ENCODE measurements around the gene GALNTL6.

The GALNTL6 gene

DNA sequence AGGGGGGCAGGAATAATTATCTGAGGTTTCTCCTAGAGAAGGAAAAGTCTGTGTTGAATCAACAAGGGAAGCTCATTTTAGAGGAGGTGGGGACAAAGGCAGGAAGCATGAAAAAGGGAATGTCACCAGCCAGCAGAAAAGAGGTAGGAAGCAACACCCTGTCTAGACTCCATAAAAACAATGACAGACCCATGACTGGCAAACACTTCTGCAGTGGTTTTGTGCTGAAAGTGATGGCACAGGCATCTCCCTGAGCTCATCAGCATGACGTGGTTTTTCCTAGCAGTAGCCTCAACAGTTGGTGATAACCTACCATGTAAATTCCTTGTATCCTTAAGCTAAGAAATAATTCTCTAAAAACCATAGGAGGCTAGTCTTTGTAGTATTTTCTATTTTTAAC, 1244.7 kb downstream of the GALNTL6 start:
- H3K4me2 ChIP-seq (ENCODE audit: low read length, poor library complexity, severe bottlenecking), result no peak overlapping the region
- peak overlapping the region in 1 of 2 experiments; percentile 39 for H3K4me3 ChIP-seq (ENCODE audit: insufficient read depth in 1 of 2, low read depth in 1 of 2, low read length in 2 of 2)
- H3K36me3 ChIP-seq (ENCODE audit: control insufficient read depth in 1 of 2, insufficient read depth in 2 of 2, low read depth in 1 of 2, low read length in 2 of 2), result no peaks in the 10 kb centered on the region
- H2BK120ac ChIP-seq (ENCODE audit: low read depth, low read length), result no peak overlapping the region
- H2BK12ac ChIP-seq (ENCODE audit: low read length in 2 of 2), result no peak overlapping the region
- H3K4ac ChIP-seq (ENCODE audit: low read depth in 1 of 2, low read length in 2 of 2), result peak overlapping the region in 1 of 2 experiments; percentile 28
- no peaks in the 10 kb centered on the region for H3K9me3 ChIP-seq (ENCODE audit: control insufficient read depth, low read length)
- peak overlapping the region; percentile 74 for H3K9ac ChIP-seq (ENCODE audit: low read length)
- no peak overlapping the region for H3K18ac ChIP-seq (ENCODE audit: low read depth in 1 of 2, low read length in 2 of 2)
- peak; percentile 28 for DNase-seq
- H2AFZ ChIP-seq (ENCODE audit: low read depth, low read length), result peak overlapping the region; percentile 63
- H4K8ac ChIP-seq (ENCODE audit: low read length), result no peak overlapping the region
- no peak overlapping the region for H2BK15ac ChIP-seq (ENCODE audit: low read depth, poor library complexity, severe bottlenecking)
- peak overlapping the region in 1 of 2 experiments; percentile 71 for H3K14ac ChIP-seq (ENCODE audit: low read length in 2 of 2)
- H3K27ac ChIP-seq (ENCODE audit: low read length, poor library complexity, severe bottlenecking), result no peak overlapping the region
- peak overlapping the region in 1 of 2 experiments; percentile 80 for H3K23ac ChIP-seq (ENCODE audit: low read length in 2 of 2)
- H2AK5ac ChIP-seq (ENCODE audit: low read length, severe bottlenecking), result no peak overlapping the region
- no peak overlapping the region for H2BK5ac ChIP-seq (ENCODE audit: low read depth, low read length, poor library complexity, severe bottlenecking)
- no peaks in the 10 kb centered on the region for H3K27me3 ChIP-seq (ENCODE audit: control insufficient read depth in 1 of 2, insufficient read depth in 1 of 2, low read length in 2 of 2)
- H4K91ac ChIP-seq (ENCODE audit: low read length), result no peak overlapping the region
- H3K4me1 ChIP-seq (ENCODE audit: control insufficient read depth, insufficient read depth, low read depth, low read length), result peaks cover 1% of the 10 kb centered on the region
- WGBS, result 100% methylated on average over 1 of the region's 1 CpG
- H3K79me1 ChIP-seq (replicated peaks; ENCODE audit: low read length, poor library complexity, severe bottlenecking), result no peaks in the 10 kb centered on the region

- Histone ChIP-seq H3K9ac (ENCODE audit: low read length) (no peak overlapping the region), H3K4me1 (ENCODE audit: control insufficient read depth, insufficient read depth, low read depth, low read length) (peaks cover 1% of the 10 kb centered on the region), H3K23ac (ENCODE audit: low read length in 2 of 2) (no peak overlapping the region)
These were observed 1248.0 kb downstream of the GALNTL6 start for GRCh38 chr4:173061160-173061559.

DNA sequence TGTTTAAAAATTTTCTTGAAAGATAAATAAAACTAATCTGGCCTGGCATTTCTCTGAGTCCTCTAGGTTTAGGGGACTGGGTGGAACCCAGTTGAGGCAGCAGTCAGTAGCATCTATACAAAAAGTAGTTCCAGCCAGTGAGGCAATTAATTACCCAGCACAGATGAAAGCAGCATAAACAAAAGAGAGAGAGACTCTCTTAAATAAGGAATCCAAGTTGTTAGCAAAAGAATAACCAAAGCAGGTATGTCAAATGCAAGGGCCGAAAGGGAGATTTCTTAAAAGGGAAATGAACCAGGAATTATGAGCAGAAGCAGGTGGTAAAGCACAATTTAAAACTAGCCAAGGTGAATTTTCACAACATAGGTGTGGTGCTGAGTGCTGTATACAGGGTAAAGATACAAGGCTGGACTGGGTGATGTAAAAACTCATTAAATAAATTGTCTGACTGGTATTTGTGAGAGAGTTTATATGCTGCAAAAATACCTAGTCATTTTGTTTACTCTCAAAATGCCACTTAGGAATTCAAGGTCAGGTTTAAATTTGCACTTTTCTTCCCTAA, 1260.8 kb downstream of the GALNTL6 start:
- Histone ChIP-seq H2AK5ac (ENCODE audit: low read length, severe bottlenecking) (peak overlapping the region; percentile 55), H3K4me2 (ENCODE audit: low read length, poor library complexity, severe bottlenecking) (no peak overlapping the region), H4K8ac (ENCODE audit: low read length) (no peak overlapping the region), H3K4me1 (ENCODE audit: control insufficient read depth, insufficient read depth, low read depth, low read length) (no peaks in the 10 kb centered on the region), H3K4ac (ENCODE audit: low read depth in 1 of 2, low read length in 2 of 2) (no peak overlapping the region), H2BK120ac (ENCODE audit: low read depth, low read length) (no peak overlapping the region), H3K27ac (ENCODE audit: low read length, poor library complexity, severe bottlenecking) (peak overlapping the region; percentile 95), H2BK5ac (ENCODE audit: low read depth, low read length, poor library complexity, severe bottlenecking) (peak overlapping the region; percentile 83), H3K27me3 (ENCODE audit: control insufficient read depth in 1 of 2, insufficient read depth in 1 of 2, low read length in 2 of 2) (no peaks in the 10 kb centered on the region), H3K4me3 (ENCODE audit: insufficient read depth in 1 of 2, low read depth in 1 of 2, low read length in 2 of 2) (no peak overlapping the region), H2BK15ac (ENCODE audit: low read depth, poor library complexity, severe bottlenecking) (no peak overlapping the region), H2BK12ac (ENCODE audit: low read length in 2 of 2) (no peak overlapping the region), H3K14ac (ENCODE audit: low read length in 2 of 2) (no peak overlapping the region), H3K9me3 (ENCODE audit: control insufficient read depth, low read length) (peaks cover 25% of the 10 kb centered on the region), H3K9ac (ENCODE audit: low read length) (no peak overlapping the region), H4K91ac (ENCODE audit: low read length) (no peak overlapping the region), H3K36me3 (ENCODE audit: control insufficient read depth in 1 of 2, insufficient read depth in 2 of 2, low read depth in 1 of 2, low read length in 2 of 2) (peaks cover 0 to 8% of the 10 kb centered on the region in 2 experiments), H3K23ac (ENCODE audit: low read length in 2 of 2) (no peak overlapping the region), H2AFZ (ENCODE audit: low read depth, low read length) (no peak overlapping the region), H3K79me1 (replicated peaks; ENCODE audit: low read length, poor library complexity, severe bottlenecking) (no peaks in the 10 kb centered on the region), H3K18ac (ENCODE audit: low read depth in 1 of 2, low read length in 2 of 2) (no peak overlapping the region)
- DNase-seq, result peak; percentile 11
- WGBS, result 35% methylated on average over 1 of the region's 1 CpG

More at GRCh38 chr4:173061160-173061559, 1248.0 kb downstream of the GALNTL6 start:
- Histone ChIP-seq H2BK12ac (ENCODE audit: low read length in 2 of 2) (no peak overlapping the region), H3K4me2 (ENCODE audit: low read length, poor library complexity, severe bottlenecking) (no peak overlapping the region), H2BK5ac (ENCODE audit: low read depth, low read length, poor library complexity, severe bottlenecking) (no peak overlapping the region), H3K9me3 (ENCODE audit: control insufficient read depth, low read length) (peaks cover 3% of the 10 kb centered on the region), H2BK120ac (ENCODE audit: low read depth, low read length) (no peak overlapping the region), H3K14ac (ENCODE audit: low read length in 2 of 2) (no peak overlapping the region), H4K8ac (ENCODE audit: low read length) (no peak overlapping the region), H3K79me1 (replicated peaks; ENCODE audit: low read length, poor library complexity, severe bottlenecking) (no peaks in the 10 kb centered on the region), H3K4ac (ENCODE audit: low read depth in 1 of 2, low read length in 2 of 2) (no peak overlapping the region), H3K18ac (ENCODE audit: low read depth in 1 of 2, low read length in 2 of 2) (no peak overlapping the region), H3K4me3 (ENCODE audit: insufficient read depth in 1 of 2, low read depth in 1 of 2, low read length in 2 of 2) (no peak overlapping the region), H2AK5ac (ENCODE audit: low read length, severe bottlenecking) (no peak overlapping the region), H2AFZ (ENCODE audit: low read depth, low read length) (no peak overlapping the region), H3K27ac (ENCODE audit: low read length, poor library complexity, severe bottlenecking) (no peak overlapping the region), H4K91ac (ENCODE audit: low read length) (no peak overlapping the region), H2BK15ac (ENCODE audit: low read depth, poor library complexity, severe bottlenecking) (no peak overlapping the region), H3K27me3 (ENCODE audit: control insufficient read depth in 1 of 2, insufficient read depth in 1 of 2, low read length in 2 of 2) (no peaks in the 10 kb centered on the region), H3K36me3 (ENCODE audit: control insufficient read depth in 1 of 2, insufficient read depth in 2 of 2, low read depth in 1 of 2, low read length in 2 of 2) (no peaks in the 10 kb centered on the region)
- 95% methylated on average over 2 of the region's 4 CpGs for WGBS
- no peak for DNase-seq

DNA sequence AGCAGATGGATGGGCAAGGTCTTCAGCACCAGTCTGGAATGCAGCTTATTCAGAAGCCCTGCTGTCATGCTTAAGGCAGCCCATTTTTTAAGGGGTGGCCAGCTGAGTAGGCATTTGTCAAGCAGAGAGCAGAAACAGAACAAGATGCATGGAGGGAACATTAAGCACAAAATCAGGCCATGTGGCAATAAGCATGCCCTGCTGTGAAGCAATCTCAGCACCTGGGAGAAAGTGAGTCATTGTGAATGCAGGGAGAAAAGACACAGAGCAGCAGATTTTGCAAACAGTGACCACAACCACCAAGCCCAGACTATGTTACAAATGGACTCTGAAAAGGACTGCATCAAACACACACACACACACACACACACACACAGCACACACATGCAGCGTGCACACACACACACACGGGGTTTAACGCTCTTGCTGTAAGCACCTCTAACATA, 1261.3 kb downstream of the GALNTL6 start:
- H3K4me2 ChIP-seq (ENCODE audit: low read length, poor library complexity, severe bottlenecking), result no peak overlapping the region
- no peak overlapping the region for H3K9ac ChIP-seq (ENCODE audit: low read length)
- peaks cover 20% of the 10 kb centered on the region for H3K9me3 ChIP-seq (ENCODE audit: control insufficient read depth, low read length)
- H3K14ac ChIP-seq (ENCODE audit: low read length in 2 of 2), result peak overlapping the region in 1 of 2 experiments; percentile 60
- H2BK5ac ChIP-seq (ENCODE audit: low read depth, low read length, poor library complexity, severe bottlenecking), result no peak overlapping the region
- no peak overlapping the region for H3K4me3 ChIP-seq (ENCODE audit: insufficient read depth in 1 of 2, low read depth in 1 of 2, low read length in 2 of 2)
- no peaks in the 10 kb centered on the region for H3K79me1 ChIP-seq (replicated peaks; ENCODE audit: low read length, poor library complexity, severe bottlenecking)
- no peak overlapping the region for H2BK120ac ChIP-seq (ENCODE audit: low read depth, low read length)
- H4K91ac ChIP-seq (ENCODE audit: low read length), result no peak overlapping the region
- no peak overlapping the region for H3K18ac ChIP-seq (ENCODE audit: low read depth in 1 of 2, low read length in 2 of 2)
- H2AFZ ChIP-seq (ENCODE audit: low read depth, low read length), result no peak overlapping the region
- no peaks in the 10 kb centered on the region for H3K4me1 ChIP-seq (ENCODE audit: control insufficient read depth, insufficient read depth, low read depth, low read length)
- no peak overlapping the region for H4K8ac ChIP-seq (ENCODE audit: low read length)
- peaks cover 0 to 8% of the 10 kb centered on the region in 2 experiments for H3K36me3 ChIP-seq (ENCODE audit: control insufficient read depth in 1 of 2, insufficient read depth in 2 of 2, low read depth in 1 of 2, low read length in 2 of 2)
- no peaks in the 10 kb centered on the region for H3K27me3 ChIP-seq (ENCODE audit: control insufficient read depth in 1 of 2, insufficient read depth in 1 of 2, low read length in 2 of 2)
- H2BK12ac ChIP-seq (ENCODE audit: low read length in 2 of 2), result peak overlapping the region in 1 of 2 experiments; percentile 10
- peak overlapping the region; percentile 95 for H3K27ac ChIP-seq (ENCODE audit: low read length, poor library complexity, severe bottlenecking)
- DNase-seq, result peak; percentile 90
- H3K23ac ChIP-seq (ENCODE audit: low read length in 2 of 2), result no peak overlapping the region
- no peak overlapping the region for H3K4ac ChIP-seq (ENCODE audit: low read depth in 1 of 2, low read length in 2 of 2)
- H2AK5ac ChIP-seq (ENCODE audit: low read length, severe bottlenecking), result no peak overlapping the region
- 0% methylated on average over 1 of the region's 3 CpGs for WGBS
- no peak overlapping the region for H2BK15ac ChIP-seq (ENCODE audit: low read depth, poor library complexity, severe bottlenecking)
